Suppressor macrophage treated with lipopolysaccharide for 1 hour (primary cell): Measurements from ENCODE around the gene SLC24A4.

Experiments used
- DNase-seq, 3 donors: peaks; one replicate each; pipeline ENCODE4 v3.0.0-alpha.2; 2020 to 2022

Gene SLC24A4

DNA sequence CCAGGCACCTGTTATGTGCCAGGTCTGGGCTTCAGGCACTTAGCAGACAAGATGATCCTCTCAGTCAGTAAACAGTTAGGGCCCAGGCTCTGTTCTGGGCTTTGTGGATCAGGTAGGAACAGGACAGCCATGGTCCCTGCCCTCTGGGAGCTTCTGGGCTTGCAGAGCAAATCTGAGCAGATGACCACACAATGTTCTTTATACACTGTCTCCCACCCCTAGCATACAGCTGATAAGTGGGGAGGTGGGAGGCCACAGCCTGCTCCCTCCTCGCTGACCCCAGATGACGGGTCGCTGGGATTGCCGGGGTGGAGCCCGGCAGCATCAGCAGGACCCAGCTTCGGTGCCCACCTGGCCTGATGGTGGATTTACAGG is 137.6 kb downstream of the SLC24A4 start:
- DNase-seq: no peak

DNA sequence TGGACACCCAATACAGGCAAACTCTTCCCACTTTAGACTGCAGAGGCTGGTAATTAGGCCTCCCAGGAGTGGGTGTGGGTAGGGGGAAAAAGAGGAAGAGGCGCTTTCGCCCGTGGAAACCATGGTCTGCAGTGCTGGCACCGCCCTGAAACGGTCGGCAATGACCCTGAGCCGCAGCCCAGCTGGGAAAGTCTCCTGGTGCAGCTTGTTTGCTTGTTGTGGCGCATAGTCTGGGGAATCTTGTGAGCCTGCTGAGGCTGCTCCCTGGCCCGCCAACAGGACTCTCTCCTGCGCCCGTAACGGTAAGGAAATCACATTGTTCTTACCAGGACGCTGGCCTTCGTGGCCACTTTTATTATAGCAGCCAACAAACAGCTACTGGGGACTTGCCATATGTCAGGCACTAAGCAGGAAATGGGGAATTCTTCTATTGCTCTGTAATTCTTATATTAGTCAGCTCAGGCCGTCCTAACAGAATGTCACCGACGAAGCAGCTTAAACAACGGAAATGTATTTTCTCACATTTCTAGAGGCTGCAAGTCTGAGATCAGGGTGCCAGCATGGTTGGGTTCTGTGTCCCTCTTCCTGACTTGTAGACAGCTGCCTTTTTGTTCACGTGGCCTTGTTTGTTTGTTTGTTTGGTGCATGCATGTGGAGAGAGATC is 138.1 kb downstream of the SLC24A4 start:
- peak; percentile 73 to 96 (median 93) for DNase-seq

DNA sequence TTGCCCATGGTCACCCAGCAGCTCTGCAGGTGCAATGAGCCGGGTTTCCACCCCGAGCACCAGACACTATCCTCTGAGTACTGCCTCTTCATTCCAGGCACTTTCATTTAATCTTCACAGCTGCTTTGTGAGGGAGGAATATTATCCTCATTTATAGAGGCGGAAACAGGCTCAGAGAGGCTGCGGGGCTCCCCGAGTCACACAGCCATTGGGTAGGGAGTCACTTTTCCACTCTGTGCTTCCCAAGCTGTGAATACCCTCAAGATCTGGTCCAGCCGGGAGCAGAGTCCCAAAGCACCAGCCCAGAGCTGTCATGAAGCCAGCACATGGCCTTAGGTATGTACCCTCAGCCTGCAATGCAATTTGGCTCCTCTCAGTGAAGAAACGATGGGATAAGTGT is 138.9 kb downstream of the SLC24A4 start:
- no peak for DNase-seq

DNA sequence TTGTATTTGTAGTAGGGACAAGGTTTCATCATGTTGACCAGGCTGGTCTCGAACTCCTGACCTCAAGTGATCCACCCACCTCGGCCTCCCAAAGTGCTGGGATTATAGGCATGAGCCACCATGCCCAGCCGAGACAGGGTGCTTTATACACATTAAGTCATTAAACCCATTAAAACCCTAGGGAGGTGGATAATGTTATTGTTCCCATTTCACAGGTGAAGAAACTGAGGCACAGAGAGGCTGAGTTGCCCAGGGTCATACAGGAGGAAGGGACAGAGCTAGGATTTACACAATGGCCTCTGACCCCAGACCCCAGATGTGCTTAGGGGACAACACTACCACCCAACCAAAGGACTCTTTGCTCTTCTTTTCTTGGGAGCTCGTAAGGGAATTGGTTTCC is 139.6 kb downstream of the SLC24A4 start:
- no peak for DNase-seq

DNA sequence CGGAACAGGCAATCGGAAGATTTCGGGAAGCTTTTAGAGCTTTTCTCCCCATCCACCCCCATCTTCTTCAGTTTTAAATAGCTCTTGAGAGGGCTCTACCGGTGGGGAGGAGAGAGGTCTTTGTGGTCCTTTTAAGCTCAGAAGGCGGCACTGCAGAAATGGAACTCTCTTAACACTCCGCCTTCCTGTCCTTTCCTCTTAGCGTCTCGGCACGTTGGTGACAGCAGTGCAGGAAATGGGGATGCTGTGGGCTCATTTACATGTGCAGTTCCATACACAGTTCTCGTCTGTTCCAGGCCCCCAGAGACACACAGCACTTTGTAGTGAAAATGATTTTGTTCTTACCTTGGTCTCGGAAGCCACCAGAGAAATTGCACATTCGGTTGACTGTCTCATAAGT is 140.2 kb downstream of the SLC24A4 start:
- DNase-seq: peak in 1 of 3 donors; percentile 37

DNA sequence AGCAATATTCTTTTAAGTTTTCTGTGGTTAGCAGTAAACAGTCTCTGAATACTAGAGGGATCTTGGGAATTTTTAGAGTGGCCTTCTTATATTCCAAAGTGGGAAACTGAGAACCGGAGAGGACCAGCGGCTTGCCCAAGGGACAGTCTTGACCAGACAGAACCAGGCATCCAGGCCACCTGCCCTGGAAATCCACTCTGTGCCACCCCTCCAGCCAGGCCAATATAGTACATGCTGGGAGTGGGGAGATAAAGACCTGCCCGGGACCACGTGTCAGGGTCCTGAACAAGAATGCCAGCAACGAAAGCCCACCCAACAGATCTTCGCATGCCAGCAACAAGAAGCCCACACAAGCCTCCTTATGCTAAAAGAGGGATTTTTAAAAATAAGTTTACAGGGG is 141.2 kb downstream of the SLC24A4 start:
- DNase-seq: no peak

DNA sequence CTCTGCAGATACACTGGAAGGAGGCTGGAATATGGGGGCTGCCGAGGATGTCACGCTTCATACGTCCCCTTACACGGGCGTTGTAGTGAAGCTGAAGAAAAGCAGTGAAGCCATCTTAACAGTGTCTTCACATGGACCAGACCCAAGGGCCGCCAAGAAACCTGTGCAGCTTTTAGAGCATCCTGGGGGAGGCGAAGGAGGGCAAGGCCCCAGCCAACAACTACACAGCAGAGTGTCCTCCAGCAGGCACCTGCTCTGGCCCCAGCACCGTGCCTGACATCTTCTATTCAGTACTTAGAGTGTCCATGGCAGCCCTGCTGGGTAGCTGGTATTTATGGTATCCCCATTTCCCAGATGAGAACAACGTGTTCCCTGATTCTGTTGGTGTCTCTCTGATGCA is 141.8 kb downstream of the SLC24A4 start:
- no peak for DNase-seq

DNA sequence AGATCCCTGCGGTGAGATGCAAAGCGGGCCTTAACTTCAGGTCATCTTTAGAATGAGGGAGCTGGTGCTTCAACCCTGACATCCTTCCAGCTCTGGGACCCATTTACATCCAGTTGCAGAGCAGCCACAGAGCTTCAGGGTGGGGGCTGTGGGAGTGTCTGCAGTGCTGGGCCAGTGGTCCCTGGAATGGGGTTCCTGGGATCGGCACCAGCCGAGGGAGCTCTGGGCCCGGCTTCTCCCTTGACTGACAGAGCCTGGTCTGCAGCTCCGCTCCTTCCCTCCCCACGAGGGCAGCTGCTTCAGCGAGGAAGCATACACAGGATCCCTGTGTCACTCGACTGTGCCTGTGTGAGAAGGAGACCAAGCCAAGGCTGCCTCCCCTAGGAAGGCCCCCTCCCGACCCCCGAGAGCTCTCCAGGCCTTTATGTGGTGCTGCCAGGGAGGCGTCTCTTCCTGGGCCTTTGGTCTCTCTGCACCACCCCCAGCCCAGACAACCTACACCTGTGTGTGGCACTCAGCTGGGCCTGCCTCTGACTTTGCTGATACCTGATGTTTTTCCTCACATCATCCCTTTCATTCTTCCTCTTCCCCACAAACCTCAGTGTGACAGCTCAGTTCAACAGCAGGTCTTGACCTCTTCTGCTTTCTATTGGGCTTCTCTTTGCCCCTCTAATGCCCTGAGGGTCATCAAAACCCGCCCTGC is 142.5 kb downstream of the SLC24A4 start:
- DNase-seq: no peak

DNA sequence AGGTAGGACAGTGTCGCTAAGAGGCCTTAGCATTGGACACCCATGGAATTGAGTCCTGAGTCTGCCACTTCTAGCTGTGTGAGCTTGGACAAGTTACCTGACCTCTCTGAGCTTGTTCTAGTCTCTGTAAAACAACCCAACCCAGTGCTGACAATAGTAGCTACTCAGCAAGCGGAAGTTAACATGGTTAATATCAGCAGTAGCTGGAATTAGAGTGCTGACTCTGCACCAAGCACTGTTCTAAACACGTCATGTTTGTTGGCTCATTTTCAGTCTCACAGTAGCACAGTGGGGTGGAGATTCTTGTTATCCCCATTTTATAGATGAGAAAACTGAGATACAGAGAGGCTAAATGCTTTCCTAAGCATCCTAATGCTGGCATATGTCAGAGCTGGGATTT is 143.1 kb downstream of the SLC24A4 start:
- peak in 2 of 3 donors; percentile 84 to 88 for DNase-seq

DNA sequence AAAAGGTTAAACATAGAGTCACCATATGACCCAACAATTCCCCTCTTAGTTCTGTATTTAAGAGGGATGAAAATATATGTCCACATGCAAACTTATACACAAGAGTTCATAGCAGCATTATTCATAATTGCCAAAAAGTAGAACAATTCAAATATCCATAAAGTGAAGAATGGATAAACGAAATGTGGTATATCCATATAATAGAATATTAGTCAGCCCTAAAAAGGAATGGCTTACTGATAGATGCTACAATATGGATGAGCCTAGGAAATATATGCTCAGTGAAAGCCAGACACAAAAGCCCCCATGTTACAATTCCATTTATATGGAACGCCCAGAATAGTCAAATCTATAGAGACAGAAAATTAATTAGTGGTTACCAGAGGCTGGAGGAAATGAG is 146.6 kb downstream of the SLC24A4 start:
- no peak for DNase-seq

DNA sequence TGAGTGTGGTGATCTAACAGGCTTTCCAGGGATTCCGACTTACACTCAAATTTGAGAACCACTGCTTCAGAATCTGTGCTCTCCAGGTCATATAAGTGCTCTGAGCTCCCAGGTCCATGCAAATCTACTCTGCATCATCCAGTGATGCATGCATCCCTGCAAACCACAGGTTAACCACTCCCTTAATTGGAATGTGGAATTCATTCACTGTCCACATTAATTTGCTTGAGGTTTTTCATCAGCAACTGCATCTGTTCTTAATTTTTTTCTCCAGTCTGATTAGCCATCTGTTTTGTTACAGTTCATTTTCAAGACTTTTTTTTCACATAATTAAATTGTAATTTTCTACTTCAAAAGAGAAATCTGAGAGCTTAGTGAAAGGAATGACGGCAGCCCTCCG is 147.2 kb downstream of the SLC24A4 start:
- DNase-seq: no peak

DNA sequence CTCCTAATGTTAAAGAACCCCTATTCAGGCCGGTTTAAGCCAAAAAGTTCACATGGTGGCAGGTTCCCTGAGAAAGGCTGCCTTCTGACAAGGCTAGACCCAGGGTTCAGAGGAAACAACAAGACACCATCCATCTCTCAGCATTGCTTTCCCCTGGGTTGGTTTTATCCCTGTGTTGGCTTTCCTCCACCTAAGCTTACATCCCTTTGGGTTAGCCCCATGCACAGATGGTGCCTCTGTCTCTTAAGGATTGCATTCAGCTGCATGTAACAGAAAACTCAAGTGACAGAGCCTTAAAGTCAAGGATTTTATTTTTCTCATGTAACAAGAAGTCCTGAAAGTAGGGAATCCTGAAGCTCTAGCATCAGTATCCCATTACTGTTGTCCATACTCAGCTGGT is 147.8 kb downstream of the SLC24A4 start:
- DNase-seq: no peak

DNA sequence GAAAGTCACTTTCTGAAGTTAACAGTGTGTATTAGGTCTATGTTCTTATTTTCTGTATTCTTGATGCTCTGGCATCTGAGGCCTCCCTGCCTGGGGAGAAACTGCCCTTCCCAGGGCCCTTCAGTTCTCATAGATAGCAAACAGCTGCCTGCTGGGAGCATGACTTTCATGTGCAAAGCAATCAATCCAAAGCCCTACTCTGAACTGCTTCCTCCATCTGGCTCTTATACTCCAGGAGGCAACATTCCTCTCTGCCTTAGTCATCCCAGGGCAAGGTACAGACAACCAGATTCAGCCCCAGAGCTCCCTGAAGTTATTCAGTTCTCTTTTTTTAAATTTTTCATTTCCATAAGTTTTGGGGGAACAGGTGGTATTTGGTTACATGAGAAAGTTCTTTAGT is 149.0 kb downstream of the SLC24A4 start:
- DNase-seq: no peak

DNA sequence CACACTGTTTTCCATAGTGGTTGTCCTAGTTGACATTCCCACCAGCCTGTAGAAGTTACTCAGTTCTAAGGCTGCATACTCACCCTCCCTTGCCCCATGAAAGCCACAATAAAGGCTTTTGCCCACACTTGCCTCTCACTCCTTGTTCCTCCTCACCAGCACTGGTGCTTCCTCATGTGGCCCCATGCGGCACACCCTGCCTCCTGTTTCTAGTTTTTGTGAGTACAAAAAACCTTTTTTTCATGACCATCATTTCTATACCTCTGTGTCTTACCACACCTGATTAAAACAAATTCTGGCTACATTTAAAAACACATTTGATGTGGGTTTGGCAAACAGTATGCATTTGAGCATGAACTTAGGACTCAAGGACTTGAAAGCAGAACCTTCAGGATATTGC is 149.9 kb downstream of the SLC24A4 start:
- peak; percentile 62 to 66 (median 65) for DNase-seq

DNA sequence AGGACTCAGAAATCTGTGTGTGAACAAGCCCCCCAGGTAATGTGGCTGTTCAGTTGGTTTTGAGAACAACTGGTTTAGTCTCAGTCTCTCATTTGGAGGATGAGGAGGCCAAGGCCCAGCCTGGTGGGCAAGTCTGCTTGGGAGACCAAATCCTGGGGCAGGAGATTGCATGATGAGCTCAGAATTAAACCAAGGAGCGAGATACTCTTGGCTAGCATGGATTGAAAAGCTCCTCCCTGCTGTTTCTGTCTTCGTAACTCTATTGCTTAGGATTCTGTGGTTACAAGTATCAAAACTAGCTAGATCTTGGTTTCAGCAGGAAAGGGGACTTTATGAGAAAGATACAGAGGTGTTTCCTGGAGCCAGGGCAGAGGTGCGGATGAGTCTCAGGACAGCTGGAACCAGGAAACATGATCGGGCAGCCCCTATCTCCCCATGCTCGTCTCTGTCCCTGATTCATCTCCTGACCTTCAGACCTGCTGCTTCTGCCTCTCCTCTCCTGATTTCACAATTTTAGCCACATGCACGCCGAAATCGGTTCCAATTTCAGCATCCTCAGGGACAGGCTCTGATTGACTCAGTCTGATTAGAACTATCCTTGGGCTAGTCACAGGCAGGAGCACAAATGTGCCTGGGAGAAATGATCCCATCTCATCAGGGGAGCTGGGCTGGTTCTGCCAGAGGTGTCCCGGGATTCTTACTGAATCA is 150.4 kb downstream of the SLC24A4 start:
- peak; percentile 58 to 73 (median 64) for DNase-seq

DNA sequence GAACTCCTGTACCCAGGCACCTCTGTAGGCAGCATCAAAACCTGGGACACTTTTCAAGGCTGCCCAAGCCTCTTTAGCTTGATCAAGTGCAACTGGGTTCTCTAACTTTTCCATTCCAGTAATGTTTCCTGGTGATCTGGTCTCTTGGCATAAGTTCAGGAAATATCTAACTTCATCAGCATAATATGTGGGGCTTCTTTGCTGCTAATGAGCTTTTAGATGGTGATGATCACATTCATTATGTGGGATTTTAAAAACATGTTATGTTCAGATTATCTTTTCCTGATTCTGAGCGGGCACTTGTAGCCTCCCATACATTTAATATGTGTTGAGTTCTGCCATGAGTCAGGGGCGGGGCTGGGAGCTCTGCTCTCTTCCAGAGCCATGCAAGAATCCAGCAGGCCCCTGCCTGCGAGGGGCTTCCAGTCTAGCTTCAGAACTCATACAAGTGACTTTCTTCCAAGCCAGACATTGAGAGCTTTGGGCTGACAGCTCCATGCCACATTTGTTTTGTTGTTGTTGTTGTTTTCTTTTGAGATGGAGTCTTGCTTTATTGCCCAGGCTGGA is 151.1 kb downstream of the SLC24A4 start:
- DNase-seq: no peak

DNA sequence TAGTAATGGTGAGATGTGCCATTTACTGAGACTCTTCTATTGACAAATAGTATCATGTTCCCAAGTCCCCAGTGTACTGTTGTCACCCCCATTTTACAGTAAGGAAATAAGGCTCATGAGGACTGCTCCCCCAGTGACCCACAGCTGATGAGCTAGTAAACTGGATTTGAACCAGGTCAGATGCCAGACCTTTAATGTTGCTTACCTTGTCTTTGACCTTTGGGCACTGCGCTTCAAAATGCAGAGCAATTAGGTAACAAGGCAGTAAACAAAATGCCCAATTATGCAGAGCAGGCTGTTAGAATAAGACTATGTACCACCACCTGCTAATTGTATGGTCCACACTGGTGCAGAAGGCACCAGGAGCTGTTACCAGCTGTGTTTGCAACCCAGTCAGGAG is 152.1 kb downstream of the SLC24A4 start:
- no peak for DNase-seq

DNA sequence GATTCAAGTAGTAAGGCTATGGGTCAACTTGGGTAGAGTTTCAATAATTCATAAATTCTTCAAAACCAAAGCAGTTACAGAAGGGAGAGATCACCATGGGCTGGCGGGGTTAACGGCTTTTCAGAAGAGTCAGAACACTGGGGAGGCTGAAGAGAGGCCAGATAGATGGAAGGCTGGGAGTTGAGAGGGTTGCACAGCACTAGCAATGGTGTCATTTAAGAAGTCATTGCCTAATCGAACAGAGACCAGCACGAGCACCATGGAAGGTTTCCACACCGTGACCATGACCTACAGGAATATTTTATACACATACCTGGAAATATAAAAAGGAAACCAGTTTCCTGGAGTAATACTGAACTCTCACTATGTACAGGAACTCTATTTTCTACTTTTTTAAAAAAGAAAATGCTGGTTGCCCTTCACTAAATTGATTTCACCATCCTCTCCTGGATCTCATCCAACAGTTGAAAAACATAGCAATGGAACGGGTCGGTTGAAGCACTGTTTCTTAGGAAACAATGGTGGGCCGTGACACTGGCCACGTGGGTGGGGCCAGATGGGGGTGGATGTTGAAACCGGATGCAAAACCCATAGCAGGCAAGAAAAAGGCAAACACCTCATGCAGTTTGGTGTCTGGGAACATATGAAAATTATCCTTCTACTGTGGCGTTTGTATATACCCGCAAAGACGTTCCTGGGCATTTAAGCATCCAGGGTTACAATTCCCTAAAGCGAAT is 152.7 kb downstream of the SLC24A4 start:
- DNase-seq: peak; percentile 72 to 79 (median 77)

DNA sequence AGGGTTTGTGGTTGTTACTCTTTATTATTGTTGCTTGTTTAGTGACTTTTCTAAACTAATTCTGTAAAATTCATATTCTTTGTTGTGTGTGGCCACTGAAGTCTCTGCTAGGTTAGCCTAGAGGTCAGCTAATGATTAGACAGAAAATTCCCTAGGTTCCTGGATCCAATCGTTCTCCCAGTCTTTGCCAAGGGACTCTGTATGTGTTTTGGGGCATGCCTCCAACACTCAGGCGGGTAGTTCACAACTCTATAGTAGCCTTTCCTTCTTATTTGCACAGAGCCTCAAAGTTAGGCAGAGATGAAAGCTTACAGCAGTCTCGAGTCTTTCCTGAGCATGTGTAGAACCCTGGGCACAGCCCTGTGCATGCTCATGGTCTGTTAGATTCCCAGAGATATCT is 157.9 kb downstream of the SLC24A4 start:
- no peak for DNase-seq

DNA sequence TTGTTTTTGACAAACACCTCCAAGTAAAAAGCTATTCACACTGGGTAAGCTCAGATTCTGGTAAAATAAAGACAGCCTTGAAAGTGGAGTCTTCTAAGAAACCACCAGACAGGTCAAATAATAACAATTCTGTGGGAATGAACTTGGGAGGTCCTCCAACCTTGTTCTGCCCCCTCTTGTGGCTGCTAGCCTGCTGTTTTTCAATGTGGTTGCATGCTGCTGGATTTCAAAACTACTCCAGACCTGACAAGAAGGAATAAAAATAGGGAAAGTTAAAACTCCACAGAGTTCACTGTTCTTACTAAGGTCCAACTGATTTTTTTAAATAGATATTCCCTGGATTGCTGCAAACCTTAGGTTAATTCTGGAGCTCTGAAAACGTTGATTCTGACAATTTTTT is 158.4 kb downstream of the SLC24A4 start:
- no peak for DNase-seq

DNA sequence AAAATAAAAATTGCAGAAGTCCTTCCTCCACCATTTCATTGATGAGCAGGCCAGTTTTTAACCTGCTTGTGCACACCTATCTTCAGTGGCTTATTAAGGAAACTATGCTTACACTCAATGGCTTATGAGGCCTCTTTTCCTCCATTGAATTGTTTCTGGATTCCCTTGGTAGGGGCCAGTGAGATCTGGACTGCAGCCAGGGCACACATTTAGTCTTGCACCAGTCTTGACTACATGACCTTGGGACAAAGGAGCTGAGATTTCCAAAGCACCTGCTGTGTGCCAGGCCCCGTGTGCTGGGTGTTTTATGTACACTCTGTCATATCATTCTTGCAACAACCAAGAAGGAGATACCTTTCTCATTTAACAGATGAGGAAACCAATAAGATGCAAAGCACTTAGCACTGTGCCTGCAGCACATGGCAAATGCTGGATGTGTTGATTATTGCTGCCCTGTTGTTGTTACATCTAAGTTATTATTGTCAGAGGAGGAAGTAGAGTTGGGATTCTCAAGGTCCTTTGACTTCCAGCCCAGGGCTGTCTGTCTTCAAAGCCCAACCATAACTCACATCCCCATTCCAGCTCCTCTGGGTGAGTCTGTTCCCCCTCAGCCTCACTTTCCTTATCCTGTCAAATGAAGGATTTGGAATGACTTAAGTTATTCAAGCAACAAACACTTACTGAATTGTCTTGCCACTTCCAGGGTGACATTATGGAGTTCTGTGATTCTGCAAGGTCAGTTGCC is 159.0 kb downstream of the SLC24A4 start:
- DNase-seq: no peak

DNA sequence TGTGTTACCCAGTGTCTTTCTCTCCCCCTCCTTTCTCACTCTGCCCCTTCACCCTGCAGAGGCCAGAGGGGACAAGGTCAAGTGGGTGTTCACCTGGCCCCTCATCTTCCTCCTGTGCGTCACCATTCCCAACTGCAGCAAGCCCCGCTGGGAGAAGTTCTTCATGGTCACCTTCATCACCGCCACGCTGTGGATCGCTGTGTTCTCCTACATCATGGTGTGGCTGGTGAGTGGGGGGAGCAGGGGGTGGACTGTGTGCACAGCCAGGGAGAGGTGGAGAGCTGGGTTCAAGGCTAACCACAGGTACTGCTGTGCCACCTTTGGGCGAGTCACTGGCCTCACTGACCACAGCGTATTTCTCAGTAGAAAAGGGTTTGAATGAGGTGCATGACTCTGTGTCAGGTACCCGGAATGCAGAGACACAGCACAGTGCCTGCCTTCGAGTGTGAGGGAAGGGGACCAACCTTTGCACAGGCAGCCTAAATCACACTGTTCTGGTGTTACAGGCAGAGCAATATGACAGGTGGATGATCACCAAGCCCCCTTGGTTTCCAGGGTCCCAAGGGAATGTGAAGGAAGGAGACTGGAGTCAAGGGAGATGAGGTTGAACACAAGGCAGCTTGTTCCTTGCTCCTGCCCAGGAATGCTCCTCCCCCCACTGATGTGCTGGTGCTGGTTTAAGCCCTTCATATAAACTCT is 159.8 kb downstream of the SLC24A4 start:
- no peak for DNase-seq
